MV-4-11 (cell line): Measurements from ENCODE around the gene PCDH9.
A peak's percentile ranks its signal among the peaks of the same experiment; 100 is the strongest.

Experiments
- DNase-seq: peaks from one replicate; lab custom pipeline; 2025; lab: John Stamatoyannopoulos, UW

PCDH9 gene

GRCh38 chr13:66974174-66974573 lies 256.0 kb downstream of the PCDH9 start:
- DNase-seq = no peak

DNA sequence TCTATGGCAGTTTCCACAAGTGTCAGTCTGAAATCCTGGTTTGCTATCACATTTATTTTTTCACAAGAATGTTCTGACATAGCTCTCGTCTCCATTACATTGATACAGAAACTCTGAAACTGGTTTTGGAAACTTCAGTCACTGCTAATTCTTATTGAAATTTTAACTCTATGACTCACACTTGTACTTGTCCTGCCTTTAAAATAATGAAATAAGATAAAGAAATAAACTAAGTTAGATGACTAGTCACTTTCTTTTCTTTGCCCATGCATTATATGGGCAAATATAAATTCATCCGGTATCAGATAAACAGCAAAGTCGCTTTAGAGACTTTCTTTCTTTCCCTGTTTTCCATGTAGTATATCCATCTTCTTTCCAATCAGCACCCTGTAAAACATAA lies 257.5 kb downstream of the PCDH9 start:
- DNase-seq = no peak

DNA sequence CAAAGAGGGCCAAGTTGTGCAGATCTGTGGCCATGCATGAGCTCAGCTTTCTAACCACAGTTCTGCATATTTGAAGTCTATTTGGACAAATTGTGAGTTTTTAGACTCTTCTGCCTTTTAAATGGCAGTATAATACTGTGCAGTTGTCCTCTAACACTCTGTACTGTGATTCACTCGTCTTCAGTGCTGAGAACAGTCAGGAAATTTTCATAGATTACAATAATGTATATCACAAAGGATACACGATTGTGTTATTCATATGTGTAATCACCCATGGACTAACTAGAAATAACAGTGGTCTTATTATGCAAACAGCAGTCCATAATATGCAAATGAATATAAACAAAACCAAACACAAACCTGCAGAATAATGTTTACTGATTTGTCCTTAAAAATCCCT lies 259.1 kb downstream of the PCDH9 start:
- DNase-seq = no peak

GRCh38 chr13:66969291-66969690 lies 260.8 kb downstream of the PCDH9 start:
- DNase-seq = no peak

DNA sequence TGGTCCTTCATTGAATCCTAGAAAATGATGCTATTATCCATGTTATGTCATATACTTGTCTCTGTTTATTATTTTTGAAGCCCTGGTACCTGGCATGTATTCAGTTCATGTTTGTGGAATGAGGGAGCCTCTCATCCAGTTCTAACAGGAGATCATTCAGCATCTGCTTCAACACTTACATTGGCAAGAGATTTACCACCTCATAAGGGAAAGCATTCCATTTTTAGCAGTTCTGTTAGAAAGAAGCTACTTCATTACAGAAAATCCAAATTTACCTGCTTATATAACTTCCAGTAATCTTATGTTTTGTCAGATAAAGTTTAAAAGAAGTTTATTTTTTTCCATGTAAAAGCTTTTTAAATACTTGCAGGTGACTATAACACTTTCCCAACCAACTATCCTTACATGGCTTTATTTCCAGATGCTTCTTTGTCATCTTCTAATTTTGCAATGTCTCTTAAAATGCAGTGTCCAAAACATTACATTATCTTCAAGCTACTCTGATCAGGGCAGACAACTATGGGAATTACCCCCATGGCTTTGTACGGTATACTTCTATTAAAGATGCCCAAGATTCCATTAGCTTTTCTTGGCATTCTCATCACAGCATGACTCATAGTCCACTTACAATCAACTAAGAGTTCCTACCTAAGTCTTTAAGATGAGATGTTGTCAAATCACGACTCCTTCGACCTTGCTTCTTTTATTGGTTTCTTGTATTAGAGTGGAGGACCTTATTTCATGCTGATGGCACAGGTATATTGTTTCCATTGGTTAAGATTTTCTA lies 262.1 kb downstream of the PCDH9 start:
- DNase-seq = no peak

GRCh38 chr13:66965181-66965580 lies 265.0 kb downstream of the PCDH9 start:
- no peak for DNase-seq

DNA sequence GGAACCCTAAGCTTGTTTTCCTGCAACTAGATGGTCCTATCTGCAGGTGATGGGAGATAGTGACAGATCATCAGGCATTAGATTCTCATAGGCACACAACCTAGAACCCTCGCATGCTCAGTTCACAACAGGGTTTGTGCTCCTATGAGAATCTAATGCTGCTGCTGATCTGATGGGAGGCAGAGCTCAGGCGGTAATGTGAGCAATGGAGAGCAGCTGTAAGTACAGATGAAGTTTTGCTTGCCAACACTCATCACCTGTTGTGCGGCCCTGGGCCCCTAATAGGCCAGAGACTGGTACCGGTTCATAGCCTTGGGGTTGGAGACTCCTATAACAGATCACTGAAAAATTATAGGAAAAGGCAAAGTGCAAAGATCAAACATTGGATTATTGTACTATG lies 267.2 kb downstream of the PCDH9 start:
- DNase-seq = no peak

GRCh38 chr13:66958611-66959010 lies 271.5 kb downstream of the PCDH9 start:
- DNase-seq = no peak

DNA sequence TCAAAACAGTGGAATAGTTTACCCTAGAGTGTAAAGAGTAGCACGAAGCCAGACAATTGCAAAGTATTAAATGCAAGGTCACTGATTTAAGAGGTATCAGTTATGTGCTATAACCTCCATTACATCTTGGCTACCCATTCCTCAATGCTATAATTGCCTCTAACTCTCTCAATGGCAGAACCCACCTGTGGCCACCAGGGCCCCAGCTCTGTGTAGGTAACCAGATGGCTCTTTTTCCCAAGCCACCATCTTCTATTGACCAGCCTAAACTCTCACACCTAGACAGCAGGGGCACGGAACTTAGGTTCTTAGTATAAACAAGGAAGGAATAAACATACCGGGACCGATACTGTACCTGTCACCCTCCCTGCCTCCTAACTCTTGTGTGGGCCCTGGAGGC lies 277.6 kb downstream of the PCDH9 start:
- no peak for DNase-seq

DNA sequence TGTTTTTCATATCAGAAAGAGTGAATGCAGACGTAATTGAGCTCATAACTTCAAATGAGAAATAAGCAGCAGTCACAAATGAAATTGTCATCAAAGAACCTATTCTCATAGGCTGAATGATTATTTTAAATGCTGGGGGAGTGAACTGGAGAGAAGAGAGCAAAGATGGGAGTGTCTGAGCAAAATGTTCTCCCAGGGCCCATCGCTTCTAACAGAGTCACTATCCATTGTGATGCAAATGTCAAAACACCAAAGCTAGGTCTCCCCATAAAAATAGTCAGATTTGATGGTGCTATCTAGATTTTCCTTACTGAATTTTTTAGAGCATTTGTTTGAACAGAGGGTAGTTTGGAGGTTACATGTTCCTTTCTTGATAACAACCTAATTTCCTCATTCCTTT lies 278.7 kb downstream of the PCDH9 start:
- no peak for DNase-seq

GRCh38 chr13:66950666-66951065 lies 279.5 kb downstream of the PCDH9 start:
- DNase-seq = no peak

- no peak for DNase-seq
Measured at GRCh38 chr13:66948910-66949309, 281.2 kb downstream of the PCDH9 start.

DNA sequence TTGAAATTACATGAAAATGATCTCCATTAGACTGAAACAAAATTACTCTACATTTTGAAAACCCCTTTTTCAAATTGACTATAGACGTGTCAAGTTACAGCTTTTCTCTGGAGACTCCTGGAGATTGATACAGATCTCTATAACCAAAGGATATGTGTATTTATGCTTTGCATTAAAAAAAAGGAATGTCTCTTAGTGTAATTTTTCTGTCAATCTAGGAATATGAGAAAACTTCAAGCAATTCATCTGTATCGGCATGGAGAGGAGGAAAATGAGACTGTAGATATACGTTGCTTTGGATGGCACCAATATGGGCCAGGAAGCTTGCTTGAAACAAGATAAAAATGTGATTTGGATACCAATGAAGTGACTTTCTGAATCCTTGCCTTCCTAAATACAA lies 286.6 kb downstream of the PCDH9 start:
- DNase-seq = no peak

GRCh38 chr13:66940113-66940512 lies 290.0 kb downstream of the PCDH9 start:
- DNase-seq = no peak

DNA sequence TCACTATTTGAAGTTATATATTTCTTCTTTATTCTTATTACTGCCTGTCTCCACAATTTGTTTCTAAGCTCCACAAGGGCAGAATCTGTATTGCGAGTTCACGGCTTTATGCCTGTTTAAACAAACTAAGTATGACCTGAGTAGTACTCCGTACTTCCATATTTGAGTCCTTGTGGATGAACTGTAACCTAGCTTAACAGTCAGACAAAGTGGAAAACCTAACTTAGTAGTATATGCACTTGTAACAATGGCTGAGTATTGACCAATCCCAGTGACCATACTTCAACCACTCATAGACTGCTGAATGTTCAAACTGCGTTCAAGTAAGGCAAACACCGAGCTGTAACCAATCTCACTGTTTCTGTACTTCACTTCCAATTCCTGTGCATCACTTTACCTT lies 292.7 kb downstream of the PCDH9 start:
- DNase-seq = no peak

- DNase-seq = no peak
Measured at GRCh38 chr13:66933994-66934393, 296.1 kb downstream of the PCDH9 start.

DNA sequence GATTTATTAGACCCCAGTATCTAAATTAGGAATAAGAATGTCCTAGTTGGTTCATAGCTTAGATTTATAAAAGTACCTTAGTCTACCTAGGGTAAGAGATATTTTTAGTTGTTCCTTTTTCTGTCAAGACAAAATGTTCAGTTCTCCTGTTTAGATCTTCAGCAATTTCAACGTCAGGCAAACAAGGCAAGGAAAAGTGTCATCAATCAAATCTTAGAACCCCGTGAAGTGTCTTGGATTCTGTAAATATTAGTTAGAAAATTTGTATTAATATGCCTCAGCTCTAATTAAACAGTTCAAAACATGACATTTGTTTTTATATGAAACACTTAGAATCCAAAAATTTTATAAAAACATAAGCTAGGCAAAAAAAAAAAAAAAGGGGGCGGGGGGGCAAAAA lies 296.6 kb downstream of the PCDH9 start:
- no peak for DNase-seq

GRCh38 chr13:66927562-66927961 lies 302.6 kb downstream of the PCDH9 start:
- DNase-seq = no peak

DNA sequence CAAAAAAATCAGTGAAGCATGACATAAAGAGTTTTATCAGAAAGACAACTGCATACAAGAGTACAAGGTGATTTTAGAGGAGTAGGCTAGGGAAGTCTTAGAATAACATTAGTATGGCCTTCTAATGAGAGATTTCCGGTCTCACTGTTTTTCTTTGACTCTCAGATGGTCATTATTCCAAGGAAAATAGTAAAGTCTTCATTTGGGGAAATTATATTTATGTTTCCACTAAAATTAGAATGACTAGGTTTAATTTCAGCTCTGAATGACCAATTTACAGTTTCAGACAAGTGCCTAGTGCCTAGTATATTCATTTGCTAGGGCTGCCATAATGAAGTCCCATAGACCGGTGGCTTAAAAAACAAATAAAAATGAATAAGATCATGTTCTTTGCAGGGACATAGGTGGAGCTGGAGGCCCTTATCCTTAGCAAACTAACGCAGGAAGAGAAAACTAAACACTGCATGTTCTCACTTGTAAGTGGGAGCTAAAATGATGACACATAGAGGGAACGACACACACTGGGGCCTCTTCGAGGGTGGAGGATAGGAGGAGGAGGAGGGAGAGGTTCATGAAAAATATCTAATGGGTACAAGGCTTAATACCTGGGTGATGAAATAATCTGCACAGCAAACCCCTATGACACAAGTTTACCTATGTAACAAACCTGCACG lies 303.1 kb downstream of the PCDH9 start:
- no peak for DNase-seq

DNA sequence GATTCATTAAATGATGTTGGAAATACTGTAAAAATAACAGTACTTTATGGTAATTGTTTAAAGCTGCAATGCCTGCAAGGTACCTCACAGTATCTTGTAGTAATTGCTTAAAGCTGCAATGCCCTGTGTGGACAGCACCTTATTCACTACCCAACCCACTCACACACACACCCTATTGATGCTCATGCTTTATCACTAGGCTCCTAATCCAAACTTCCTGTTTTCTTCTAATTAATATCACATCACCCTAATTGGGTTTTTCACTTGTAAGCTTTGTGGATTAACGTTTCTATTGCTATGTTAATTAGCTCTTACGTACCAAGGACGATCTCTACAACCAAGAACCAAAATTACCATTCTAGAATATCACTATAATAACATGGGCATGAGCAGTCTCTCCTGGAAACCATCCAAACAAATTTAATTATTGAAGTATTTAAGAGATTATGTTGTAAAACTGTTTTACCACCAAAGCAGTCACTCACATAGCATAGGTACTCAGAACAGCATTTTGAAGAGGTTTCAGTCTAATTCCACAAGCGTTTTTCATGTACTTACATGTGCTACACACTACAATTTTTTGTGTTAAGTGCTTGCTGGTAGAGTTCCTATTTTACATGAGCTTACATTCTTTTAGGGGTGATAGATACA lies 303.8 kb downstream of the PCDH9 start:
- DNase-seq = no peak

DNA sequence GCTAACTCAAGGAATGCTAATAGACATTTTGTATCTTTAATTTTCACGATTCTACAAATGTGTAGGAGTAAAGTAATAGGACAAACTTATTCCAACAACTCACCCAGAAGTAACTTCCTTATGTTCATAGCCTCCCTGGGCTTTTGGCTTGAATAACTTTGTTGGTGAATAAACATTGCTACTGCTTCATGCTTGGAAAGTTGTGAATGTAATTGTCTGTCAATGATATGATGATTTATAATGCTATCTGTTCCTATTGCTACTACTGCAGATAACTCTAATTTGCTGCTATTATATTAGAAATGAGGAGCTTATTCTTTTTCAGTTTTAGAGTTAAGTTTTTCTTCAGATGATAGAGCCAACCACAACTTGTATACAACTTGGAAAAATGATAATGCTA lies 307.7 kb downstream of the PCDH9 start:
- DNase-seq = no peak

- DNase-seq = no peak
Measured at GRCh38 chr13:66921437-66921836, 308.7 kb downstream of the PCDH9 start.

- peak; percentile 15 for DNase-seq
Measured at GRCh38 chr13:66915596-66916185, 314.4 kb downstream of the PCDH9 start.
